GM12872 (cell line): ENCODE results near the gene CCDC68.

Experiments
- TF ChIP-seq, protein P1 (sequence below): IDR thresholded peaks from 3 replicates; pipeline ENCODE4 v1.5.1; 2011; ENCODE audit warnings: low read depth, mild to moderate bottlenecking, low read length, moderate library complexity; ENCODE audit not compliant: insufficient read depth

Gene CCDC68

DNA sequence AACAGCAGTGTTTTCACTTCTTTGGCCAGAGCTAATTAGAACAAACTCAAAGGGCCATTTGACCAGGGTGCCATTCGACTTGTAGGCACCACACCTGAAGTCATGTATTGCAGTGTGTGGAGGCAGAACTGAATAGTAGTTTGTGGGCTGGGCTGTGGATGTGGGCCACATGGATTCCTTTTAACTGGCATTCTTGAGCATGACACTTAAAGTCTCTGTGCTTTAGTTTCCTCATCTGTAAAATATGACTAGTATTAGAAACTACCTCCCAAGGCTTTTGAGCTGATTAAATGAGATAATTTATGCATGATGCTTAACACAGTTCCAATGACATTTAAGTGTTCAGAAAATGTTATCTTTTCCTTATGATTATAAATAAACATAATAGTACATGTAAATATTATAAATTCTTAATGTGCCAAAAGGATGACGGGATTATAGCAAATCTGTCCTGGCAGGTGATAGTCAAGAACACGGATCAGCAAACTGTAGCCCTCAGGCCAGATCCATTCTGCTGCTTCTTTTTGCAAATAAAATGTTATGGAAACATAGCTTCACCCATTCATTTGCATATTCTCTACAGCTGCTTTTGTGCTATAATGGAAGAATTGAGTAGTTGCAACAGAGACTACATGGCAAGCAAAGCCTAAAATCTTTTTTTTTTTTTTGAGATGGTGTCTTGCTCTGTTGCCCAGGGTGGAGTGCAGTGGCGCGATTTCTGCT lies 36.3 kb upstream of the CCDC68 start:
- TF ChIP-seq, protein P1, sequence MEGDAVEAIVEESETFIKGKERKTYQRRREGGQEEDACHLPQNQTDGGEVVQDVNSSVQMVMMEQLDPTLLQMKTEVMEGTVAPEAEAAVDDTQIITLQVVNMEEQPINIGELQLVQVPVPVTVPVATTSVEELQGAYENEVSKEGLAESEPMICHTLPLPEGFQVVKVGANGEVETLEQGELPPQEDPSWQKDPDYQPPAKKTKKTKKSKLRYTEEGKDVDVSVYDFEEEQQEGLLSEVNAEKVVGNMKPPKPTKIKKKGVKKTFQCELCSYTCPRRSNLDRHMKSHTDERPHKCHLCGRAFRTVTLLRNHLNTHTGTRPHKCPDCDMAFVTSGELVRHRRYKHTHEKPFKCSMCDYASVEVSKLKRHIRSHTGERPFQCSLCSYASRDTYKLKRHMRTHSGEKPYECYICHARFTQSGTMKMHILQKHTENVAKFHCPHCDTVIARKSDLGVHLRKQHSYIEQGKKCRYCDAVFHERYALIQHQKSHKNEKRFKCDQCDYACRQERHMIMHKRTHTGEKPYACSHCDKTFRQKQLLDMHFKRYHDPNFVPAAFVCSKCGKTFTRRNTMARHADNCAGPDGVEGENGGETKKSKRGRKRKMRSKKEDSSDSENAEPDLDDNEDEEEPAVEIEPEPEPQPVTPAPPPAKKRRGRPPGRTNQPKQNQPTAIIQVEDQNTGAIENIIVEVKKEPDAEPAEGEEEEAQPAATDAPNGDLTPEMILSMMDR, result no peak

DNA sequence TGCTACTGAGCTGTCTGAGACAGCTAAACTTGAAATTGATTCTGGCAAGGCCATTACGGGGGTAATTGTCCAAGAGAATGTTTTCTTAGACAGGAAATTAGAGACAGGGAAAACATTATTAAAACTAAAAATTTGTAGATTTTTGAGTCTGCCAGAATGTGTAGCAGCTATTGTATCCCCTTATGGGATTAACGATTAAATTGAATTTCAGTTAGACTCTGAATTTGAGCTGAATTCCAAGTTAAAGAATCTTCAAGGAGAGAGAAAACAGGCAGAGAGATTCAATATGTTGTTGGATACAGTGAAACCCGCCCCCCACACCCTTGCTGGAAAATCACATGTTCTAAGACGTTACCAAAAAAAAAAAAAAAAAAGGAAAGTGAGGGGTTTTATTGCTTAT lies 32.7 kb upstream of the CCDC68 start:
- TF ChIP-seq, protein P1, result no peak

DNA sequence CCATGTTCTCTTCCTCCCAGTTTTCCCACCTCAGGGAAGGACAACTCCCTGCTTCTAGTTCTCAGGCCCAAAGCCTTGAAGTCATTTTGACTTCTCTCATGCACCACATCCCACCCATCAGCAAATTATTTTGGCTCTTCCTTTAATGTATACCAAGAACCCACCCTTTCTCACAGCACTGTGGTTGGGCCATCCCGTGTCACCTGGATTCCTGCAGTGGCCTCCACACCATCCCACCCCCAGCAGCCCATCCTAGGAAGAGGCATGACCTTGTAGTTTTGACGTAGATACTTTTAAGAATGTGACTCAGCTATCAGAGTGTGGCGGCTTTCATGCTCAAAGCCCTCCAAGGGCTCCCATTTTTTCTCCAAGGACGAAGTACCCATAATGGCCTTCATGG lies 25.6 kb upstream of the CCDC68 start:
- TF ChIP-seq, protein P1, result no peak

DNA sequence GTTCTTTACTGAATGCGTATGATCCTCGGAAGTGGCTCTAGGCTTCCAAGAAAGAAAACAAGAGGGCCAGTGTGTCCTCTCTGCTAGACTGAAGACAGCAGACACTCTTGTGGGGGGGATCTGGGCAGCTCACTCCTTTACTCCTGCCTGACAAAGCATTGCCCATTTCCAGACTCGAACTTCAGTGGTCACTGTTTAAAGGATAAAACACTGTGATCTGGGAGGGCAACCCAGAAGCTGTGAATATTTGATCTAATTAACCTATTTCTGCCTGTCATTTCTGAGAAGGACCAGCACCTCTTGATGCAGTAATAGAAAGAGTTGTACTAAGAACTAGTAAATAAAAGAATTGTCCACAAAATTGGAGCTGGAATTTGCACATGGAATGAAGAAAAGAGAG lies 24.5 kb upstream of the CCDC68 start:
- TF ChIP-seq, protein P1, result no peak

DNA sequence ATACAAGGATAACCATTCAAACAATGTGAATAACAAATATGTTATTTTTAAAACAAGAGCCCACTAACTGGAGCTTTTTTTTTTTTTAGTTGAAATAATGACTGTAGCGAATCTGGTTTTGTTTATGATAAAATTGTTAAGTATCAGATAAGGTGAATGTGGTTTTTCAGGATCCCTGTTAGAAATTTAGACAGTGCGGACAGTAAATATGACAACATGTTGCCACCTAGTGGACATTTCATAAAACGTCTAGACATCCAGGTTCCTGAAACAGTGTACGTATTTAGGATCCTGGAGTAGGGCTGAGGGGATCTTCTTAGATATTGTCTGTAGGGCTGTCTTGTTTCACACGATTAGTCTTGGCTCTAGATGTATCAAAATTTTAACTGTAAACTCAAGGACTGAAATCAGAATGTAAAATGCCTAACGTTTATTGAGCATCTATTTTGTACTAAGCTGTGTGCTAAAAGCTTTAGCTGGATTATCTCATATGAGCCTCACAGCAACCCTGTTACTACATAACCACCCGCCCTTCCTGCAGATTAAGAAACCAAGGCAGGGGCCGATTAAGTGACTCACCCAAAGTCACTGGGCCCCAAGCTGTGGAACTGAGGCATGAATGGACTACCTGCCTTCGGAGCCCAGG lies 23.9 kb upstream of the CCDC68 start:
- TF ChIP-seq, protein P1, result peak; percentile 52

DNA sequence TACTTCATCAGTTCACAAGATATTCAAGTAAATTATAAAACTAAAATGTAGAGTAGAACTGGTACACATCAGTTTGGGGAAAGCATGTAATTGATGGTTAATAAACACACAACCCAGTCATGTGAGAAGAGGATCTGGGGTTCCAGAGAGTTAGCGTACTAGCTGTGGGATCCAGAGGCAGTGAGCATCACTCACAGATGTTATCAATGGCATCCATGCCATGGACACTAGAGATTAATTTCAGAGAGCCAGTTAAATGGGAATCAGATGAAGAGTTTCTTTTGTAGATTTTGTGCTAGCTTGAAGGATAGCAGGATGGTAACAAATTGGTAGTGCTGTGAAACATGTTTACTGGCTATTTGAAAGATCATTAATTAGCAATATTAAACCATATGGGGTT lies 21.8 kb upstream of the CCDC68 start:
- TF ChIP-seq, protein P1, result no peak

DNA sequence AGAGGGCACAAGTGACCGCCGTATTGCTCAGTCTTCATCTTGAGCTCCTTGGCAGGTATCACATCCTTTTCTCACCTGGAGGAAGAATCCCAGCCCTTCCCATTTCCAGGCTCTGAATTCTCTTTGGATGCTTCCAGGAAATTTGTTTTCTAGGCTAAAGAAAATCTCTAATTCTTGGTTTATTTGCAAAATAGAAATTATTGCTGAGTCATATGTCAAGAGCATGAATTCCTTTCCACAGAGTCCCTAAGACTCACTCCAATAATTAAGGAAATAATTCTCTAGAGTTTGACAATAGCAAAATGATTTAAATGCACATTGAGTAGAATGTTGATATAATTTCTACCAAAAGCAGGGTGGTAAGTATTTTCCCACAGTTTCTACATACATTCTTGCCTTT lies 16.3 kb upstream of the CCDC68 start:
- TF ChIP-seq, protein P1, result no peak
